ENCODE data around the gene RBM26. TPM values are rescaled to one million over a fixed set of nuclear protein-coding genes. Genes with fewer than 3 reads are reported as not detected.

RBM26 gene
- total and polyA plus RNA-seq, 2 experiments from 2014 or later, result 11.1 to 19.2 TPM

DNA sequence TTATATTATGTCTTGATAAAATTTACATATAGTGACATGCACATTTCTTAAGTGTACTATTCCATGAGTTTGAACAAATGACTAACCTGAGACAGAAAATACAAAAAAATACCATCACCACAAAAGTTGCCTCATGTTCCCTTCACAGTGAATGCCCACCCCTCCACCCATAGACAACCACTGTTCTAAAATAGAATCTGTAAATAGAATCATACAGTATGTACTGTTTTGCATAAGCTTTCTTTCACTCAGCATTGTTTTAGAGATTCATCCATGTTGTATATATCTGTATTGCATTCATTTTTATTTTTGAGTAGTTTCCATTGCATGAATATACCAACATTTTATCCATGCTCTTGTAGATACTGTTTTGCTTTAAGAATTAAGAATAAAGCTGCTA is 23.3 kb upstream of the RBM26 start:
- no peaks in the 10 kb centered on the region for H3K9me2 ChIP-seq (ENCODE audit: insufficient read depth)
- H3K27ac ChIP-seq, result no peak overlapping the region
- H3K4me1 ChIP-seq (ENCODE audit: insufficient read depth), result peaks cover 8% of the 10 kb centered on the region
- H3F3A ChIP-seq (ENCODE audit: insufficient read depth), result peaks cover 6% of the 10 kb centered on the region
- no peaks in the 10 kb centered on the region for H3K79me2 ChIP-seq (ENCODE audit: insufficient read depth)
- no peak for DNase-seq
- H3K27me3 ChIP-seq (replicated peaks; ENCODE audit: insufficient read depth), result no peaks in the 10 kb centered on the region
- H3K9me3 ChIP-seq (ENCODE audit: low read depth), result no peaks in the 10 kb centered on the region
- in situ Hi-C loops (cut with MboI), result loop anchor here (5.0 kb wide), 1 partner anchor 113 kb away; no protein-coding TSS in a partner anchor
- H4K20me1 ChIP-seq (ENCODE audit: insufficient read depth), result no peaks in the 10 kb centered on the region
- H3K9ac ChIP-seq, result no peak overlapping the region
- no peak overlapping the region for H2AFZ ChIP-seq
- H3K4me3 ChIP-seq, result no peak overlapping the region
- TF ChIP-seq EZH2 (IDR thresholded peaks at IDR 0.05; ENCODE audit: insufficient read depth, poor library complexity, severe bottlenecking) (no peak), EZH2phosphoT487 (IDR thresholded peaks at IDR 0.05; ENCODE audit: insufficient read depth, low read depth) (no peak)
- H3K4me2 ChIP-seq (ENCODE audit: unreplicated experiment), result no peak overlapping the region
- H3K36me3 ChIP-seq (ENCODE audit: low read depth), result no peaks in the 10 kb centered on the region

DNA sequence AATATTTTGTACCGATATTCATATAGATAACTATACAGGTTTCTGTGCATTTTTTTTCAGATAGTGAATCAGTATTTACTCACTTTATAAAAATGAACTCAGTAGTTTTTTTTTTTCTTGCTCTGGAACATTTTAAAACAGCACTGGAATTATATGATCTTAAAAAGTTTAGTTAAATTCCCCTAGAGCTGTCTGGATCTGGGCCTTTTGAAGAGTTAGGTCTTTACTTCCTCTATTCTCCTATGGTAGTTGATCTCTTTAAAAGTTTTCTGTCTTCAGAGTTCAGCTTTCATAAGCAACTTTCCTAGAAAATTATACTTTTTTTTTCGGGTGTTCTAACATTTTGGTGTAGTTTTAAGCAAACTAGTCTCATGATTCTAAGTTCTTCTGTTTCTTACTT is 21.8 kb upstream of the RBM26 start:
- Histone ChIP-seq H3K79me2 (ENCODE audit: insufficient read depth) (no peaks in the 10 kb centered on the region), H3K9me3 (ENCODE audit: low read depth) (no peaks in the 10 kb centered on the region), H3K27ac (no peak overlapping the region), H3K27me3 (replicated peaks; ENCODE audit: insufficient read depth) (no peaks in the 10 kb centered on the region), H3K4me3 (no peak overlapping the region), H3K9me2 (ENCODE audit: insufficient read depth) (no peaks in the 10 kb centered on the region), H2AFZ (0 out of 2 replicates have a peak overlapping the region, but pooled peaks have one; percentile 40), H3K4me1 (ENCODE audit: insufficient read depth) (peaks cover 5% of the 10 kb centered on the region; the same call in 1 of the 2 replicates), H3K36me3 (ENCODE audit: low read depth) (no peaks in the 10 kb centered on the region), H4K20me1 (ENCODE audit: insufficient read depth) (no peaks in the 10 kb centered on the region), H3K4me2 (ENCODE audit: unreplicated experiment) (no peak overlapping the region), H3F3A (ENCODE audit: insufficient read depth) (no peaks in the 10 kb centered on the region), H3K9ac (no peak overlapping the region)
- DNase-seq, result no peak
- TF ChIP-seq EZH2 (IDR thresholded peaks at IDR 0.05; ENCODE audit: insufficient read depth, poor library complexity, severe bottlenecking), result no peak
- no peak for TF ChIP-seq EZH2phosphoT487 (IDR thresholded peaks at IDR 0.05; ENCODE audit: insufficient read depth, low read depth)
- in situ Hi-C loops (cut with MboI), result loop anchor here (5.0 kb wide), 1 partner anchor 114 kb away; no protein-coding TSS in a partner anchor
- 47 to 58% methylated on average over 2 of the region's 2 CpGs for WGBS, 2 experiments (ENCODE audit: low coverage in 1 of 2, low lambda C conversion rate in 2 of 2, missing lambda C conversion rate in 2 of 2)

DNA sequence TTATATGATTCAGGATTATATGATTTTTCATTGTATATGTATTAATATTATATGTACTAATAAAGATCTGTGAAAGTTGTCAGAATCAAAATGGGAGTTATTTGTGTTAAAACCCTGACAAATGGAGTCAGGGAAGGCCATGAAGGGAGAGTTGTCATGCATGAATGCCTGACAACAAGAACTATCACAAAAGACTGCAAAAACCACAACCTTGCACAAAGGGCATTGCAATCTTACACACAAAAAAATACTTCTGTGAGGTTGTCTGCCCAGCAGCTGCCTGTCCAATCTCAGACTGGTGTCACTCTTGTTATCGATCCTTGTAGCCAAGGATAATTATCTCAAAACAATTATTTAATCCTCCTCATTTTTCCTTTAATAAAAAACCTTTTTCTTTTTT is 21.2 kb upstream of the RBM26 start:
- WGBS, 2 experiments (ENCODE audit: low coverage in 1 of 2, low lambda C conversion rate in 2 of 2, missing lambda C conversion rate in 2 of 2), result 97 to 100% methylated on average over 1 of the region's 1 CpG
- Histone ChIP-seq H3K27me3 (replicated peaks; ENCODE audit: insufficient read depth) (no peaks in the 10 kb centered on the region), H3K36me3 (ENCODE audit: low read depth) (no peaks in the 10 kb centered on the region), H3K79me2 (ENCODE audit: insufficient read depth) (no peaks in the 10 kb centered on the region), H3K9me2 (ENCODE audit: insufficient read depth) (no peaks in the 10 kb centered on the region), H3K9ac (no peak overlapping the region), H3K4me3 (no peak overlapping the region), H3K4me2 (ENCODE audit: unreplicated experiment) (no peak overlapping the region), H4K20me1 (ENCODE audit: insufficient read depth) (no peaks in the 10 kb centered on the region), H3K4me1 (ENCODE audit: insufficient read depth) (peaks cover 5% of the 10 kb centered on the region; the same call in 1 of the 2 replicates), H3K27ac (no peak overlapping the region), H2AFZ (no peak overlapping the region), H3K9me3 (ENCODE audit: low read depth) (no peaks in the 10 kb centered on the region), H3F3A (ENCODE audit: insufficient read depth) (no peaks in the 10 kb centered on the region)
- in situ Hi-C loops (cut with MboI), result loop anchor here (5.0 kb wide), 1 partner anchor 115 kb away; no protein-coding TSS in a partner anchor
- DNase-seq, result no peak
- TF ChIP-seq EZH2phosphoT487 (IDR thresholded peaks at IDR 0.05; ENCODE audit: insufficient read depth, low read depth) (no peak), EZH2 (IDR thresholded peaks at IDR 0.05; ENCODE audit: insufficient read depth, poor library complexity, severe bottlenecking) (no peak)

DNA sequence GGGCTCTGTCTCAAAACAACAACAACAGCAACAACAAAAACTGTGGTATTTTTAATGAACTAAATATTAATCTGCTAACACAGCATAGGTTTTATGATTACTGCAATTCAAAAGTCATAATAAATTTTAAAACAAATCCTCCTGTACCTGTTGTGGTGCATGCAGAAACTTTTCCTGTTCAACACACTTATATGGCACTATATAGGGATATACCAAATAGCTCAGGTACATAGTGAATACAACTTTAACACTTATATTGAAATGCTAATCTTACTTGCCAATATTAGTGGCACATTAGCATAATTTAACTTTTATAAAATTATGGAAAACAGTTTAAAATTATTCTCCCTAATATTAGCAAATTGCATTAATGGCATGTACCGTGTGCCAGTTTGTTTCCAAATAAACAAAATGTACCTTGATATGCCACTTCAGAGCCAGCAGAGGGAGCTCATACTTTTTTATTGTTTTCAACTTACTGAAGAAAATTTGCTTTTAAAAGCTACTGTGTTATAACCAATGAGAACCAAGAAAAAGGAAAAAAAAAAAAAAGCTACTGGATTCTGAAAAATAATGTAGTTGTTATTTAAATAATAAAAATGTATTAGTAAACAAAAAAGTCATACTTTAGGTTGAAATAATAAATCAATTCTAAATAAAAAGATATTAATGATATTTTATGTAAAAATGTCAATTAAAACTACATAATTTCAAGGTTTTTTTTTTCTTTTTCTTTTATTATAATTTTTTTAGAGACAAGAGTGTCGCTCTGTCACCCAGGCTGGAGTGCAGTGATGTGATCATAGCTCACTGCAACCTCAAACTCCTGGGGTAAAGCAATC is 18.0 kb upstream of the RBM26 start:
- DNase-seq, result peak; percentile 78
- H3K9me3 ChIP-seq (ENCODE audit: low read depth), result no peaks in the 10 kb centered on the region
- H3K27me3 ChIP-seq (replicated peaks; ENCODE audit: insufficient read depth), result no peaks in the 10 kb centered on the region
- H3K4me2 ChIP-seq (ENCODE audit: unreplicated experiment), result no peak overlapping the region
- no peak overlapping the region for H3K27ac ChIP-seq
- WGBS, 2 experiments (ENCODE audit: low coverage in 1 of 2, low lambda C conversion rate in 2 of 2, missing lambda C conversion rate in 2 of 2), result 24 to 28% methylated on average over 2 of the region's 2 CpGs
- no peaks in the 10 kb centered on the region for H4K20me1 ChIP-seq (ENCODE audit: insufficient read depth)
- H3K79me2 ChIP-seq (ENCODE audit: insufficient read depth), result no peaks in the 10 kb centered on the region
- no peak overlapping the region for H3K4me3 ChIP-seq
- in situ Hi-C loops (cut with MboI), result loop anchor here (25.0 kb wide), 1 partner anchor 938 kb away; no protein-coding TSS in a partner anchor
- TF ChIP-seq EZH2phosphoT487 (IDR thresholded peaks at IDR 0.05; ENCODE audit: insufficient read depth, low read depth), result no peak
- TF ChIP-seq EZH2 (IDR thresholded peaks at IDR 0.05; ENCODE audit: insufficient read depth, poor library complexity, severe bottlenecking), result no peak
- H2AFZ ChIP-seq, result no peak overlapping the region
- no peaks in the 10 kb centered on the region for H3K9me2 ChIP-seq (ENCODE audit: insufficient read depth)
- H3K4me1 ChIP-seq (ENCODE audit: insufficient read depth), result peaks cover 5% of the 10 kb centered on the region; the same call in 1 of the 2 replicates
- H3F3A ChIP-seq (ENCODE audit: insufficient read depth), result no peaks in the 10 kb centered on the region
- H3K36me3 ChIP-seq (ENCODE audit: low read depth), result no peaks in the 10 kb centered on the region
- H3K9ac ChIP-seq, result no peak overlapping the region
